HepG2 (cell line): Measurements from ENCODE around the gene ACP7. TPM values are rescaled to one million over a fixed set of nuclear protein-coding genes. Genes with fewer than 3 reads are reported as not detected.
A peak's percentile ranks its signal among the peaks of the same experiment; 100 is the strongest.

Source experiments
- AGO2 ChIP-seq: fragments of 200-400 bp; formaldehyde crosslinking; optimal IDR thresholded peaks from 2 replicates; pipeline ENCODE3; 2017; ENCODE audit warnings: mild to moderate bottlenecking, low read depth, low read length, moderate library complexity
- GLI4 ChIP-seq: sonication (generic); formaldehyde crosslinking; IDR thresholded peaks from 2 replicates; pipeline ENCODE4 v1.5.1; 2020; ENCODE audit warnings: missing genetic modification reagents, mild to moderate bottlenecking, moderate library complexity, borderline replicate concordance
- KMT2B ChIP-seq: IDR thresholded peaks from 2 replicates; pipeline ENCODE4 v1.6.1; 2016; ENCODE audit warnings: missing genetic modification reagents, missing compliant biosample characterization
- NR2F6 ChIP-seq, 2 experiments: IDR thresholded peaks; 2 replicates each; pipeline ENCODE4 v1.6.1; 2016; ENCODE audit warnings: antibody characterized with exemption in 1 of 2, mild to moderate bottlenecking in 1 of 2
- PHF21A ChIP-seq: sonication (generic); formaldehyde crosslinking; IDR thresholded peaks from 2 replicates; pipeline ENCODE4 v1.5.0; 2020; ENCODE audit warnings: mild to moderate bottlenecking, missing genetic modification reagents
- POLR2G ChIP-seq: fragments of 200-400 bp; formaldehyde crosslinking; IDR thresholded peaks from 2 replicates; pipeline ENCODE4 v1.6.1; 2018; ENCODE audit warnings: mild to moderate bottlenecking, low read depth, low read length, moderate library complexity
- U2AF1 ChIP-seq: fragments of 200-400 bp; formaldehyde crosslinking; optimal IDR thresholded peaks from 2 replicates; pipeline ENCODE3; 2017; ENCODE audit warnings: mild to moderate bottlenecking, low read depth, low read length
- ZNF326 ChIP-seq: sonication (generic); formaldehyde crosslinking; IDR thresholded peaks from 2 replicates; pipeline ENCODE4 v1.4.0; 2020; ENCODE audit warnings: missing genetic modification reagents, borderline replicate concordance
- ZNF446 ChIP-seq: sonication (generic); formaldehyde crosslinking; IDR thresholded peaks from 2 replicates; pipeline ENCODE4 v1.5.0; 2020; ENCODE audit warnings: mild to moderate bottlenecking, missing genetic modification reagents
- ZNF543 ChIP-seq: sonication (generic); formaldehyde crosslinking; IDR thresholded peaks from 2 replicates; pipeline ENCODE4 v1.4.0; 2020; ENCODE audit warnings: mild to moderate bottlenecking, missing genetic modification reagents
- ZNF619 ChIP-seq: sonication (generic); formaldehyde crosslinking; IDR thresholded peaks from 2 replicates; pipeline ENCODE4 v1.4.0; 2020; ENCODE audit warnings: mild to moderate bottlenecking, missing genetic modification reagents
- ZNF781 ChIP-seq: sonication (generic); formaldehyde crosslinking; IDR thresholded peaks from 2 replicates; pipeline ENCODE4 v1.5.1; 2020; ENCODE audit warnings: borderline replicate concordance, mild to moderate bottlenecking, missing genetic modification reagents; ENCODE audit errors: not compliant biosample characterization
- polyA plus RNA-seq, 8 experiments: library from polyadenylated mRNA; depleted of rRNA in 3 of 8; stranded (reverse) in 7 of 8; unstranded in 1 of 8; fragments of >200 nt; fragmentation: Illumina TruSeq in 4 of 8; extraction: Trizol in 4 of 8; gene quantifications; 2 replicates each; pipeline versions ENCODE4 v1.2.1 to v1.2.3, GENCODE V29; 2011 to 2016; ENCODE audit warnings: low read depth in 4 of 8, missing spikeins in 1 of 8, mixed read lengths in 1 of 8; ENCODE audit not compliant: insufficient read depth in 1 of 8
- total RNA-seq, 5 experiments: library from RNA; depleted of rRNA; stranded (reverse); fragments of >200 nt; fragmentation: Illumina TruSeq; extraction: Trizol; gene quantifications; 2 replicates each; pipeline ENCODE4 v1.2.3, GENCODE V29; 2016; ENCODE audit warnings: low read depth in 1 of 5
- TF ChIP-seq, protein P1 (sequence below): sonication (generic); formaldehyde crosslinking; IDR thresholded peaks from 2 replicates; pipeline ENCODE4 v1.9.0; 2021; ENCODE audit warnings: missing genetic modification reagents, borderline replicate concordance
- TF ChIP-seq, protein P2 (sequence below): sonication (generic); IDR thresholded peaks from 2 replicates; pipeline ENCODE4 v1.6.1; 2016; ENCODE audit warnings: low read depth, borderline replicate concordance
- TF ChIP-seq, protein P3 (sequence below): sonication (generic); formaldehyde crosslinking; IDR thresholded peaks from 2 replicates; pipeline ENCODE4 v1.5.0; 2020; ENCODE audit warnings: missing genetic modification reagents
- TF ChIP-seq, protein P4 (sequence below): sonication (generic); formaldehyde crosslinking; IDR thresholded peaks from 2 replicates; pipeline ENCODE4 v1.4.0; 2020; ENCODE audit warnings: missing genetic modification reagents
- TF ChIP-seq, protein P5 (sequence below): sonication (generic); formaldehyde crosslinking; IDR thresholded peaks from 2 replicates; pipeline ENCODE4 v1.5.0; 2020; ENCODE audit warnings: mild to moderate bottlenecking, missing genetic modification reagents, borderline replicate concordance

ACP7 gene
- total and polyA plus RNA-seq, 2 of the 13 experiments (the other 11 are each of a cell fraction or from before 2014, with no cell fraction given), result not detected

DNA sequence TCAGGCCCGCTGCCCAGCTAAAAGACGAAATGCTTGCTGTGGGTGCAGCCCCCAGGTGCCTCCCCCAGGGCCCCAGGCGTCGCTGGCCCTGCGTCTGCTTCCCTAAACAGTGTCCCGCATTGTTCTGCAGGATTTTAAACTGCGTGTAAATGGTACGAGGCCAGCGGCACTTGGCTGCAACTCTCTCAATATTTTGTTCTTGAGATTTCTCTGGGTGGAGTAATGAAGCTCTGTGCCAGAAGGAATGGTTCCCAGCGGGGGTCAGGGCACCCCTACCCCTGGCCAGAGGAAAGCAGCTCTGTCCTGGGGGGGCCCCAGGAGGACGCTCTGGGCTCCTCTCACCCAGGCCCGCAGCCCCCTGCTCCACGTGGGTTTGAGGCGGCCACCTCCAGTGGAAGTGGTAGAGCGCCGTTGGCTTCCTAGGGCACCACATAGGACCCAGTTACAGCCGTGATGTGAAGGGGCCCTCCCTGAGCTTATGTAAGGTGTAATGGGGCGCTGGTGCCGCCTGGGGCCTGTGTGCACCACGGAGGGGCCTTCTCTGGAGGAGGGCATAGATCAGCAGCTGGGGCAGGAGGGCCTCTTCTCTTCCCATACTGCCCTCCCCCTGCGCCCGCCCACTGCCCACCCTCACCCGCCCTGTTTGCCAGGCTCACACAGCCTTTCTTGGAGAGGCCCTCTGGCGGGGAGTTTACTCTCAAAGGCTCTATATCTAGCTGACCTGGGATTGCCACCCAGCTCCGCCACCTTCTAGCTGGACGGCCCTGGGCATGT, 61.2 kb downstream of the ACP7 start (continued):
- peak; percentile 18; the same call in 1 of the 2 replicates for TF ChIP-seq KMT2B (CRISPR knock-in tag)
- TF ChIP-seq POLR2G, result peak; percentile 42; the same call in 1 of the 2 replicates
- no peak for TF ChIP-seq ZNF446 (CRISPR knock-in tag)
- peak; percentile 59 for TF ChIP-seq AGO2
- TF ChIP-seq, protein P1, sequence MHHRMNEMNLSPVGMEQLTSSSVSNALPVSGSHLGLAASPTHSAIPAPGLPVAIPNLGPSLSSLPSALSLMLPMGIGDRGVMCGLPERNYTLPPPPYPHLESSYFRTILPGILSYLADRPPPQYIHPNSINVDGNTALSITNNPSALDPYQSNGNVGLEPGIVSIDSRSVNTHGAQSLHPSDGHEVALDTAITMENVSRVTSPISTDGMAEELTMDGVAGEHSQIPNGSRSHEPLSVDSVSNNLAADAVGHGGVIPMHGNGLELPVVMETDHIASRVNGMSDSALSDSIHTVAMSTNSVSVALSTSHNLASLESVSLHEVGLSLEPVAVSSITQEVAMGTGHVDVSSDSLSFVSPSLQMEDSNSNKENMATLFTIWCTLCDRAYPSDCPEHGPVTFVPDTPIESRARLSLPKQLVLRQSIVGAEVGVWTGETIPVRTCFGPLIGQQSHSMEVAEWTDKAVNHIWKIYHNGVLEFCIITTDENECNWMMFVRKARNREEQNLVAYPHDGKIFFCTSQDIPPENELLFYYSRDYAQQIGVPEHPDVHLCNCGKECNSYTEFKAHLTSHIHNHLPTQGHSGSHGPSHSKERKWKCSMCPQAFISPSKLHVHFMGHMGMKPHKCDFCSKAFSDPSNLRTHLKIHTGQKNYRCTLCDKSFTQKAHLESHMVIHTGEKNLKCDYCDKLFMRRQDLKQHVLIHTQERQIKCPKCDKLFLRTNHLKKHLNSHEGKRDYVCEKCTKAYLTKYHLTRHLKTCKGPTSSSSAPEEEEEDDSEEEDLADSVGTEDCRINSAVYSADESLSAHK, result no peak
- peak; percentile 51; the same call in 1 of the 2 replicates for TF ChIP-seq ZNF619 (CRISPR knock-in tag)
- TF ChIP-seq ZNF543 (CRISPR knock-in tag), result no peak
- TF ChIP-seq, protein P2, sequence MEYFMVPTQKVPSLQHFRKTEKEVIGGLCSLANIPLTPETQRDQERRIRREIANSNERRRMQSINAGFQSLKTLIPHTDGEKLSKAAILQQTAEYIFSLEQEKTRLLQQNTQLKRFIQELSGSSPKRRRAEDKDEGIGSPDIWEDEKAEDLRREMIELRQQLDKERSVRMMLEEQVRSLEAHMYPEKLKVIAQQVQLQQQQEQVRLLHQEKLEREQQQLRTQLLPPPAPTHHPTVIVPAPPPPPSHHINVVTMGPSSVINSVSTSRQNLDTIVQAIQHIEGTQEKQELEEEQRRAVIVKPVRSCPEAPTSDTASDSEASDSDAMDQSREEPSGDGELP, result peak; percentile 96
- TF ChIP-seq ZNF326 (CRISPR knock-in tag), result no peak
- TF ChIP-seq, protein P3, sequence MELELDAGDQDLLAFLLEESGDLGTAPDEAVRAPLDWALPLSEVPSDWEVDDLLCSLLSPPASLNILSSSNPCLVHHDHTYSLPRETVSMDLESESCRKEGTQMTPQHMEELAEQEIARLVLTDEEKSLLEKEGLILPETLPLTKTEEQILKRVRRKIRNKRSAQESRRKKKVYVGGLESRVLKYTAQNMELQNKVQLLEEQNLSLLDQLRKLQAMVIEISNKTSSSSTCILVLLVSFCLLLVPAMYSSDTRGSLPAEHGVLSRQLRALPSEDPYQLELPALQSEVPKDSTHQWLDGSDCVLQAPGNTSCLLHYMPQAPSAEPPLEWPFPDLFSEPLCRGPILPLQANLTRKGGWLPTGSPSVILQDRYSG (CRISPR knock-in tag), result 0 out of 2 replicates have a peak, but pooled peaks have one; percentile 41
- TF ChIP-seq U2AF1, result no peak
- TF ChIP-seq NR2F6 (IDR thresholded peaks at IDR 0.05), result peak; percentile 54; the same call in 1 of the 2 replicates
- peak; percentile 54 for TF ChIP-seq NR2F6 (CRISPR knock-in tag; IDR thresholded peaks at IDR 0.05)
- no peak for TF ChIP-seq GLI4
- TF ChIP-seq, protein P4, sequence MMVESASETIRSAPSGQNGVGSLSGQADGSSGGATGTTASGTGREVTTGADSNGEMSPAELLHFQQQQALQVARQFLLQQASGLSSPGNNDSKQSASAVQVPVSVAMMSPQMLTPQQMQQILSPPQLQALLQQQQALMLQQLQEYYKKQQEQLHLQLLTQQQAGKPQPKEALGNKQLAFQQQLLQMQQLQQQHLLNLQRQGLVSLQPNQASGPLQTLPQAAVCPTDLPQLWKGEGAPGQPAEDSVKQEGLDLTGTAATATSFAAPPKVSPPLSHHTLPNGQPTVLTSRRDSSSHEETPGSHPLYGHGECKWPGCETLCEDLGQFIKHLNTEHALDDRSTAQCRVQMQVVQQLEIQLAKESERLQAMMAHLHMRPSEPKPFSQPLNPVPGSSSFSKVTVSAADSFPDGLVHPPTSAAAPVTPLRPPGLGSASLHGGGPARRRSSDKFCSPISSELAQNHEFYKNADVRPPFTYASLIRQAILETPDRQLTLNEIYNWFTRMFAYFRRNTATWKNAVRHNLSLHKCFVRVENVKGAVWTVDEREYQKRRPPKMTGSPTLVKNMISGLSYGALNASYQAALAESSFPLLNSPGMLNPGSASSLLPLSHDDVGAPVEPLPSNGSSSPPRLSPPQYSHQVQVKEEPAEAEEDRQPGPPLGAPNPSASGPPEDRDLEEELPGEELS (CRISPR knock-in tag), result peak; percentile 37; the same call in 1 of the 2 replicates
- peak; percentile 90 for TF ChIP-seq PHF21A (CRISPR knock-in tag)
- TF ChIP-seq, protein P5, sequence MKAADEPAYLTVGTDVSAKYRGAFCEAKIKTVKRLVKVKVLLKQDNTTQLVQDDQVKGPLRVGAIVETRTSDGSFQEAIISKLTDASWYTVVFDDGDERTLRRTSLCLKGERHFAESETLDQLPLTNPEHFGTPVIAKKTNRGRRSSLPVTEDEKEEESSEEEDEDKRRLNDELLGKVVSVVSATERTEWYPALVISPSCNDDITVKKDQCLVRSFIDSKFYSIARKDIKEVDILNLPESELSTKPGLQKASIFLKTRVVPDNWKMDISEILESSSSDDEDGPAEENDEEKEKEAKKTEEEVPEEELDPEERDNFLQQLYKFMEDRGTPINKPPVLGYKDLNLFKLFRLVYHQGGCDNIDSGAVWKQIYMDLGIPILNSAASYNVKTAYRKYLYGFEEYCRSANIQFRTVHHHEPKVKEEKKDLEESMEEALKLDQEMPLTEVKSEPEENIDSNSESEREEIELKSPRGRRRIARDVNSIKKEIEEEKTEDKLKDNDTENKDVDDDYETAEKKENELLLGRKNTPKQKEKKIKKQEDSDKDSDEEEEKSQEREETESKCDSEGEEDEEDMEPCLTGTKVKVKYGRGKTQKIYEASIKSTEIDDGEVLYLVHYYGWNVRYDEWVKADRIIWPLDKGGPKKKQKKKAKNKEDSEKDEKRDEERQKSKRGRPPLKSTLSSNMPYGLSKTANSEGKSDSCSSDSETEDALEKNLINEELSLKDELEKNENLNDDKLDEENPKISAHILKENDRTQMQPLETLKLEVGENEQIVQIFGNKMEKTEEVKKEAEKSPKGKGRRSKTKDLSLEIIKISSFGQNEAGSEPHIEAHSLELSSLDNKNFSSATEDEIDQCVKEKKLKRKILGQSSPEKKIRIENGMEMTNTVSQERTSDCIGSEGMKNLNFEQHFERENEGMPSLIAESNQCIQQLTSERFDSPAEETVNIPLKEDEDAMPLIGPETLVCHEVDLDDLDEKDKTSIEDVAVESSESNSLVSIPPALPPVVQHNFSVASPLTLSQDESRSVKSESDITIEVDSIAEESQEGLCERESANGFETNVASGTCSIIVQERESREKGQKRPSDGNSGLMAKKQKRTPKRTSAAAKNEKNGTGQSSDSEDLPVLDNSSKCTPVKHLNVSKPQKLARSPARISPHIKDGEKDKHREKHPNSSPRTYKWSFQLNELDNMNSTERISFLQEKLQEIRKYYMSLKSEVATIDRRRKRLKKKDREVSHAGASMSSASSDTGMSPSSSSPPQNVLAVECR (CRISPR knock-in tag), result peak; percentile 67; the same call in 1 of the 2 replicates
- TF ChIP-seq ZNF781 (CRISPR knock-in tag), result no peak
